Heart left ventricle (tissue), 16 donors: ENCODE data around the gene SETD6. TPM values are rescaled to one million over a fixed set of nuclear protein-coding genes. Genes with fewer than 3 reads are reported as not detected.

ENCODE experiments used
- ATAC-seq, 4 donors: fragments of 200-7000 bp; cut with Tn5 transposase; one replicate each; pipeline ENCODE4 v1.9.1; 2020 to 2022; ENCODE audit warnings: moderate library complexity in 4 of 4, mild to moderate bottlenecking in 3 of 4, moderate number of reproducible peaks in 1 of 4
- DNase-seq, 5 donors: peaks; one replicate each; pipeline ENCODE4 v3.0.0-alpha.2; 2020
- H3K27ac ChIP-seq, 12 donors: fragments of 200-600 bp; sonication (generic) in 4 of 12; one replicate each; pipeline versions ENCODE4 v1.5.0 to v1.8.0; 2016 to 2022; ENCODE audit warnings: mild to moderate bottlenecking in 2 of 12
- H3K27me3 ChIP-seq, 9 donors: fragments of 200-600 bp; sonication (generic) in 2 of 9; one replicate each; pipeline versions ENCODE4 v1.5.1 to v1.8.0; 2016 to 2022; ENCODE audit warnings: mild to moderate bottlenecking in 3 of 9
- H3K36me3 ChIP-seq, 9 donors: fragments of 200-600 bp; sonication (generic) in 2 of 9; one replicate each; pipeline versions ENCODE4 v1.5.0 to v1.8.0; 2018 to 2022; ENCODE audit warnings: mild to moderate bottlenecking in 2 of 9
- H3K4me1 ChIP-seq, 12 donors: fragments of 200-600 bp; sonication (generic) in 4 of 12; one replicate each; pipeline versions ENCODE4 v1.5.0 to v1.8.0; 2016 to 2022; ENCODE audit warnings: mild to moderate bottlenecking in 3 of 12
- H3K4me3 ChIP-seq, 12 donors: fragments of 200-600 bp; sonication (generic) in 4 of 12; one replicate each; pipeline versions ENCODE4 v1.5.0 to v1.8.0; 2017 to 2022; ENCODE audit warnings: mild to moderate bottlenecking in 9 of 12, moderate library complexity in 4 of 12
- H3K9me3 ChIP-seq, 12 donors: fragments of 200-600 bp; sonication (generic) in 4 of 12; one replicate each; pipeline versions ENCODE4 v1.5.0 to v1.8.0; 2016 to 2022; ENCODE audit warnings: mild to moderate bottlenecking in 1 of 12
- CTCF ChIP-seq, 12 donors: fragments of 200-600 bp; sonication (generic) in 4 of 12; IDR thresholded peaks; one replicate each; pipeline versions ENCODE4 v1.5.0 to v1.8.0; 2018 to 2022; ENCODE audit warnings: antibody characterized with exemption in 12 of 12, mild to moderate bottlenecking in 5 of 12
- POLR2A ChIP-seq, 2 donors: fragments of 450-650 bp; IDR thresholded peaks; one replicate each; pipeline ENCODE4 v1.6.1; 2017; ENCODE audit warnings: antibody characterized with exemption in 2 of 2, mild to moderate bottlenecking in 2 of 2, moderate library complexity in 2 of 2
- WGBS, 4 donors: extraction: QIAGEN DNeasy Blood & Tissue Kit in 2 of 4; methylation state at CpG; one replicate each; pipeline versions ENCODE4 v1.1.5 to v1.1.7; 2013 to 2018; 5-methylcytosine and 5-hydroxymethylcytosine counted together
- intact Hi-C, 10 donors: fragments of 100-400 bp; cut with DNase I; formaldehyde crosslinking; loops; one replicate each; pipeline versions ENCODE4 v1.11.1 to v1.14.2; 2022
- polyA plus RNA-seq, 2 donors: library from polyadenylated mRNA; stranded (reverse); fragments of 200-250 nt; gene quantifications; one replicate each; pipeline ENCODE4 v1.2.3, GENCODE V29; 2013
- total RNA-seq, 9 donors: library from RNA; depleted of rRNA in 2 of 9; stranded (reverse); fragments of >200 nt in 2 of 9; fragmentation: NEBNext Ultra II Directional in 3 of 9; extraction: Animal tissue kit (Norgen Biotek cat#: 25700) in 3 of 9; gene quantifications; one replicate each; pipeline versions ENCODE4 v1.1.0 to v1.2.4, GENCODE V29; 2016 to 2023
- donor health status: ischemic (EF 13 %, LVEDD 7.1; RV severe dilation, severe dysfunction).
- donor health status: healthy with polysubstance abuse.
- donor health status: DM: no; HTN: yes; CAD: no.
- donor health status: DM: no; HTN: no; CAD: no.
- donor health status: ischemic (EF 25% LVEDD 6.9; RV normal size, moderate dysfunction).
- donor health status: ischemic (EF 25% LVEDD 5.7; RV mildly dilated, moderate dysfunction).
- donor health status: healthy.
- donor health status: DM: yes; HTN: yes; CAD: no.
- donor health status: ischemic (EF 35%, LVEDD 5.7; RV mildly dilated, moderate dysfunction).
- donor health status: nonischemic (EF 11% LVEDD 7.7; RV severe dilation, severe dysfunction).
- donor health status: DM: yes; HTN: yes; CAD: no.
- donor health status: PGD.
- donor health status: ischemic (EF 29% LVEDD 5.4; RV normal size, mild dysfunction).
- donor health status: nonischemic (EF 23%, LVEDD 6.1; RV moderate dilation, normal function).

The SETD6 gene
- total and polyA plus RNA-seq, 11 donors, result 10.1 to 18.0 (median 14.3) TPM

GRCh38 chr16:58499092-58499511, 16.2 kb upstream of the SETD6 start:
- H3K27ac ChIP-seq, result peak overlapping the region in 5 of 12 donors; percentile 2 to 44 (median 4)
- H3K9me3 ChIP-seq, result no peaks in the 10 kb centered on the region
- no peak for ATAC-seq
- 80 to 86% (median 84%) methylated on average over 9 to 10 of the region's 10 CpGs for WGBS, 4 donors
- H3K36me3 ChIP-seq, result peaks cover 0 to 20% (median 3%) of the 10 kb centered on the region in 9 donors
- TF ChIP-seq CTCF (IDR thresholded peaks at IDR 0.05), result no peak
- no peak for TF ChIP-seq POLR2A (IDR thresholded peaks at IDR 0.05)
- peaks cover 0 to 70% (median 27%) of the 10 kb centered on the region in 12 donors for H3K4me1 ChIP-seq
- DNase-seq, result no peak
- intact Hi-C loops, result no loop called here
- H3K27me3 ChIP-seq, result peaks cover 0 to 16% (median 0%) of the 10 kb centered on the region in 9 donors
- no peak overlapping the region for H3K4me3 ChIP-seq

DNA sequence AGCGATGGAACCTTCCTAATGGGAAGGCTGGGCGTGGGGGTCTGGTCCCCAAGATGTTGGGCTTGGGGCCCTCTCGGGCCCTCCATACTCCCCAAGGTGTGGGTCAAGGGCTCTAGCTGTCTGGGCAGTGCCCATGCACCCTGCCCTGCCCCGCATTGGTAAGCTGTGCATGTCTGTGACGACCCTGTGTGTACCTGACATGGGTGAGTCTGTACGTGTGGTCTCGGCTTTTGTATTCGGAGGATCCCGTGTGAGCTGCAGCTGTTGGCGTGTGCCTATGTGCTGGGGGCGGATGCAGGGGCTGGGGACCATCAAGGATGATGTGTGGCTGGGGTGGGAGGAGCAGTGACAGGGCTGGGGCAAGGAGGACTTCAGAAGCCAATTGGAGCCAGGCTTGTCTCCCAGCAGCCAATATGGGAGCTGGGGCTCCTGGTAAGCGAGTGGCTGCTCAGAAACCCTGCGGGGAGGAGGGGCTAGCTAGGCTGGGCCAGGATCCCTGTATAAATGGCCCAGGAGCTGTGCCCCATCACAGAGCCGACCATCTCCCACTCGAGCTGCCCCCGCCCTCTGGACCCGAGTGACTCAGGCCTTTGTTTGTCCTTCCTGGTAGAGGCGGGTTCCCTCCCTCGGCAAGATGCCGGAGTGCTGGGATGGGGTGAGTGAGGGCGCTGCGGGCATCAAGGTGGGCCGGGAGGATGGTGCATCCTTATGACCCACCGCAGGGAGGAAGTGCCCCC, 15.5 kb upstream of the SETD6 start, which contains the start of gene NDRG4:
NDRG4 (plus strand) TSS at position 529 of the 737 bp plus-strand sequence; CDS start at position 635, 106 bp downstream.
- Histone ChIP-seq H3K4me1 (peaks cover 0 to 63% (median 23%) of the 10 kb centered on the region in 12 donors), H3K27me3 (peaks cover 0 to 16% (median 0%) of the 10 kb centered on the region in 9 donors), H3K9me3 (no peaks in the 10 kb centered on the region), H3K27ac (peak within 1 kb of the TSS in 6 of 12 donors; percentile 8 to 56 (median 38)), H3K36me3 (peaks cover 0 to 26% (median 8%) of the 10 kb centered on the region in 9 donors), H3K4me3 (peak within 1 kb of the TSS in 9 of 12 donors; percentile 2 to 39 (median 18))
- TF ChIP-seq POLR2A (IDR thresholded peaks at IDR 0.05) (no peak), CTCF (IDR thresholded peaks at IDR 0.05) (no peak)
- 54 to 63% (median 59%) methylated on average over 15 to 24 of the region's 24 CpGs for WGBS, 4 donors
- ATAC-seq (peak; percentile 25 to 46 (median 37)), DNase-seq (peak in 3 of 5 donors; percentile 62 to 79 (median 75))
- intact Hi-C loops, result no loop called here

GRCh38 chr16:58500430-58501241, 14.7 kb upstream of the SETD6 start:
- Histone ChIP-seq H3K4me1 (peaks cover 0 to 55% (median 16%) of the 10 kb centered on the region in 12 donors), H3K27me3 (peaks cover 0 to 16% (median 0%) of the 10 kb centered on the region in 9 donors), H3K36me3 (peaks cover 0 to 33% (median 8%) of the 10 kb centered on the region in 9 donors), H3K4me3 (peak overlapping the region in 9 of 12 donors; percentile 2 to 39 (median 25)), H3K9me3 (no peaks in the 10 kb centered on the region), H3K27ac (peak overlapping the region in 7 of 12 donors; percentile 8 to 56 (median 34))
- intact Hi-C loops, result no loop called here
- TF ChIP-seq CTCF (IDR thresholded peaks at IDR 0.05) (no peak), POLR2A (IDR thresholded peaks at IDR 0.05) (no peak)
- ATAC-seq, result peak in 2 of 4 donors; percentile 1 to 3
- DNase-seq, result peak in 1 of 5 donors; percentile 15
- WGBS, 4 donors, result 41 to 53% (median 47%) methylated on average over 22 to 36 of the region's 36 CpGs
